ENCODE results near the gene CAMTA1. TPM values are rescaled to one million over a fixed set of nuclear protein-coding genes. Genes with fewer than 3 reads are reported as not detected.

The CAMTA1 gene
- total RNA-seq, 1 donor from 2014 or later = 77.6 TPM

DNA sequence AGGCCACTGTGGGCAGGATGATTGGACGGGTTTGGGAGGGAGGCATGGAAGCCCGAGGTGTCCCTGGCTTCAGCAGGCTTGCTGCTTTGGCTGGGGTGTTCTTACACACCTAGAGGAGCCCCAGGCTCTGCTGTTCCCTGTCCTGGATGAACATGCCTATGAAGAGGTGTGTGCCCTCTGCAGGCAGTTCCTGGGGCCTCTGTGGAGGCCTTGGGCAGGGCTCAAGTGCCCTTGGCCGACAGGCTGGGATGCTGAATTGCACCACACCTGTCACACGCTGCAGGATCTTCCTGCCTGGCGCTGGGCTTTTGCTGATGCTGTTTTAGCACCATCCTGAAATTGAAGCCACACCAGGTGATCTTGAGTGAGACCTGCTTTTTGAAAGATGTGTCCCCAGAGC is 570.8 kb downstream of the CAMTA1 start:
- Histone ChIP-seq H3K36me3 (ENCODE audit: insufficient read depth, low read length) (no peaks in the 10 kb centered on the region), H3K27ac (ENCODE audit: low read depth, low read length) (no peak overlapping the region), H3K9ac (ENCODE audit: low read length) (no peak overlapping the region), H3K9me3 (ENCODE audit: insufficient read depth, low read depth, low read length) (no peaks in the 10 kb centered on the region), H3K79me2 (ENCODE audit: insufficient read depth, low read length) (no peaks in the 10 kb centered on the region), H3K4me1 (ENCODE audit: insufficient read depth, low read length) (no peaks in the 10 kb centered on the region), H4K20me1 (ENCODE audit: insufficient read depth, low read length) (no peaks in the 10 kb centered on the region), H3K27me3 (ENCODE audit: insufficient read depth, low read length) (no peaks in the 10 kb centered on the region), H3K4me2 (ENCODE audit: low read length) (no peak overlapping the region), H3K4me3 (ENCODE audit: insufficient read depth, low read depth, low read length) (no peak overlapping the region), H2AFZ (ENCODE audit: low read depth, low read length) (no peak overlapping the region)
- H3K4me1 Mint-ChIP-seq (ENCODE audit: low read depth, unreplicated experiment) = no peaks in the 10 kb centered on the region
- H3K9me3 Mint-ChIP-seq (ENCODE audit: unreplicated experiment) = peaks cover 1% of the 10 kb centered on the region
- peaks cover 21% of the 10 kb centered on the region for H3K27me3 Mint-ChIP-seq (ENCODE audit: low read depth, unreplicated experiment)
- peaks cover 4% of the 10 kb centered on the region for H3K36me3 Mint-ChIP-seq (ENCODE audit: low read depth, unreplicated experiment)
- DNase-seq (ENCODE audit: low read depth) (no peak), FAIRE-seq (no peak)
- H3K4me3 Mint-ChIP-seq (ENCODE audit: unreplicated experiment) = no peak overlapping the region
- H3K27ac Mint-ChIP-seq (ENCODE audit: unreplicated experiment) = no peak overlapping the region
- no peak for TF ChIP-seq CTCF (IDR thresholded peaks at IDR 0.05; ENCODE audit: insufficient read depth, low read depth, low read length)
- no peak for TF ChIP-seq EZH2 (IDR thresholded peaks at IDR 0.05; ENCODE audit: insufficient read depth, low read length)

DNA sequence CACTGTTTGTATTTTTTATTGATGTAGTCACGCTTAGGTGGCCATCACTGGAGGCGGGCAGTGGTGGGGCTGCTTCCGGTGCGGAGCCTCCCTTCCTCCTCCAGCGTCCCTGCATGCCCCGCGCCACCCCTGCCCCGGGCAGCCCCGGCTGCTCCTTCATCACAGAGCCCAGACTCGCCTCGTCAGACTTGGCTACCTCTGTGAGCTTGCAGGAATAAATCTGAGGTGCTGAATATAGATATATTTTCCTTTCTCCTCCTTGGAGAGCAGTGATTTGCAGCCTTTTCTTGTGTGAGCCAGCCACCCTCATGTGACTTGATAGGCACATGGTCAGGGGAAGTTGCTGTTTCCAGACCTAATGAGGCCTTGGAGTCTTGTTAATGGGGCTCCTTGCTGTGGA is 573.2 kb downstream of the CAMTA1 start:
- Mint-ChIP-seq H3K4me1 (ENCODE audit: low read depth, unreplicated experiment) (no peaks in the 10 kb centered on the region), H3K27me3 (ENCODE audit: low read depth, unreplicated experiment) (peaks cover 23% of the 10 kb centered on the region), H3K4me3 (ENCODE audit: unreplicated experiment) (no peak overlapping the region), H3K36me3 (ENCODE audit: low read depth, unreplicated experiment) (peaks cover 4% of the 10 kb centered on the region), H3K9me3 (ENCODE audit: unreplicated experiment) (peaks cover 1% of the 10 kb centered on the region), H3K27ac (ENCODE audit: unreplicated experiment) (no peak overlapping the region)
- Histone ChIP-seq H3K27me3 (ENCODE audit: insufficient read depth, low read length) (no peaks in the 10 kb centered on the region), H3K79me2 (ENCODE audit: insufficient read depth, low read length) (no peaks in the 10 kb centered on the region), H3K4me1 (ENCODE audit: insufficient read depth, low read length) (no peaks in the 10 kb centered on the region), H3K36me3 (ENCODE audit: insufficient read depth, low read length) (no peaks in the 10 kb centered on the region), H4K20me1 (ENCODE audit: insufficient read depth, low read length) (no peaks in the 10 kb centered on the region), H3K9ac (ENCODE audit: low read length) (no peak overlapping the region), H3K4me2 (ENCODE audit: low read length) (no peak overlapping the region), H2AFZ (ENCODE audit: low read depth, low read length) (no peak overlapping the region), H3K27ac (ENCODE audit: low read depth, low read length) (no peak overlapping the region), H3K4me3 (ENCODE audit: insufficient read depth, low read depth, low read length) (no peak overlapping the region), H3K9me3 (ENCODE audit: insufficient read depth, low read depth, low read length) (no peaks in the 10 kb centered on the region)
- DNase-seq (ENCODE audit: low read depth) (no peak), FAIRE-seq (no peak)
- TF ChIP-seq EZH2 (IDR thresholded peaks at IDR 0.05; ENCODE audit: insufficient read depth, low read length) (no peak), CTCF (IDR thresholded peaks at IDR 0.05; ENCODE audit: insufficient read depth, low read depth, low read length) (no peak)

- no peaks in the 10 kb centered on the region for H3K27me3 ChIP-seq (ENCODE audit: insufficient read depth, low read length)
- Mint-ChIP-seq H3K4me1 (ENCODE audit: low read depth, unreplicated experiment) (no peaks in the 10 kb centered on the region), H3K4me3 (ENCODE audit: unreplicated experiment) (no peak overlapping the region), H3K27me3 (ENCODE audit: low read depth, unreplicated experiment) (peaks cover 28% of the 10 kb centered on the region), H3K9me3 (ENCODE audit: unreplicated experiment) (peaks cover 7% of the 10 kb centered on the region), H3K36me3 (ENCODE audit: low read depth, unreplicated experiment) (peaks cover 7% of the 10 kb centered on the region), H3K27ac (ENCODE audit: unreplicated experiment) (no peak overlapping the region)
- no peak overlapping the region for H3K27ac ChIP-seq (ENCODE audit: low read depth, low read length)
- H4K20me1 ChIP-seq (ENCODE audit: insufficient read depth, low read length) = no peaks in the 10 kb centered on the region
- H2AFZ ChIP-seq (ENCODE audit: low read depth, low read length) = no peak overlapping the region
- no peaks in the 10 kb centered on the region for H3K79me2 ChIP-seq (ENCODE audit: insufficient read depth, low read length)
- TF ChIP-seq CTCF (IDR thresholded peaks at IDR 0.05; ENCODE audit: insufficient read depth, low read depth, low read length) (no peak), EZH2 (IDR thresholded peaks at IDR 0.05; ENCODE audit: insufficient read depth, low read length) (no peak)
- DNase-seq (ENCODE audit: low read depth) (no peak), FAIRE-seq (no peak)
- no peaks in the 10 kb centered on the region for H3K36me3 ChIP-seq (ENCODE audit: insufficient read depth, low read length)
- no peaks in the 10 kb centered on the region for H3K9me3 ChIP-seq (ENCODE audit: insufficient read depth, low read depth, low read length)
- H3K4me1 ChIP-seq (ENCODE audit: insufficient read depth, low read length) = no peaks in the 10 kb centered on the region
- H3K4me2 ChIP-seq (ENCODE audit: low read length) = no peak overlapping the region
- no peak overlapping the region for H3K4me3 ChIP-seq (ENCODE audit: insufficient read depth, low read depth, low read length)
- H3K9ac ChIP-seq (ENCODE audit: low read length) = no peak overlapping the region
Observed at GRCh38 chr1:7360526-7360925, 575.3 kb downstream of the CAMTA1 start.

Data from astrocyte (in vitro differentiated cells and primary cell).